SJCRH30 (cell line): Measurements from ENCODE around the gene DNAJC7. TPM values are rescaled to one million over a fixed set of nuclear protein-coding genes. Genes with fewer than 3 reads are reported as not detected.
"Not testable (repeated sequence)": the region's sequence is repeated elsewhere in the genome, so short reads cannot be mapped to it uniquely, and the experiment has no call there.

ENCODE experiments used
- DNase-seq, 2 experiments: peaks; one replicate each; pipeline ENCODE4 v3.0.0-alpha.2; 2015 to 2020
- H3K27ac ChIP-seq: fragments of 250-450 bp; sonication (Bioruptor Pico); 2 replicates; pipeline ENCODE4 v1.5.1; 2020; ENCODE audit warnings: mild to moderate bottlenecking, moderate library complexity
- H3K27me3 ChIP-seq: fragments of 250-450 bp; sonication (Bioruptor Pico); 2 replicates; pipeline ENCODE4 v1.5.1; 2020; ENCODE audit warnings: mild to moderate bottlenecking, moderate library complexity
- H3K36me3 ChIP-seq: fragments of 250-450 bp; sonication (Bioruptor Pico); 2 replicates; pipeline ENCODE4 v1.5.1; 2020; ENCODE audit warnings: mild to moderate bottlenecking, moderate library complexity
- H3K4me1 ChIP-seq: fragments of 250-450 bp; sonication (Bioruptor Pico); 2 replicates; pipeline ENCODE4 v1.5.1; 2020; ENCODE audit warnings: mild to moderate bottlenecking, moderate library complexity
- H3K4me3 ChIP-seq: fragments of 250-450 bp; sonication (Bioruptor Pico); 2 replicates; pipeline ENCODE4 v1.5.1; 2020; ENCODE audit warnings: mild to moderate bottlenecking, moderate library complexity
- H3K9me3 ChIP-seq: fragments of 250-450 bp; sonication (Bioruptor Pico); replicated peaks from 2 replicates; pipeline ENCODE4 v1.5.1; 2020; ENCODE audit warnings: mild to moderate bottlenecking, moderate library complexity
- total RNA-seq: library from RNA; depleted of rRNA; stranded (reverse); fragments of >200 nt; shearing (Covaris generic); gene quantifications from 2 replicates; pipeline ENCODE4 v1.2.3, GENCODE V29; 2014

The DNAJC7 gene
- total RNA-seq, 1 experiment from 2014 or later = 103 TPM

- no peak overlapping the region for H3K4me3 ChIP-seq
- H3K36me3 ChIP-seq = no peaks in the 10 kb centered on the region
- H3K4me1 ChIP-seq = no peaks in the 10 kb centered on the region
- H3K27ac ChIP-seq = no peak overlapping the region
- H3K9me3 ChIP-seq = no peaks in the 10 kb centered on the region
- no peak for DNase-seq
- no peaks in the 10 kb centered on the region for H3K27me3 ChIP-seq
Observed at GRCh38 chr17:41944943-41945342, 72.3 kb downstream of the DNAJC7 start.

- no peak overlapping the region for H3K4me3 ChIP-seq
- H3K36me3 ChIP-seq = no peaks in the 10 kb centered on the region
- H3K27ac ChIP-seq = no peak overlapping the region
- H3K4me1 ChIP-seq = no peaks in the 10 kb centered on the region
- DNase-seq = no peak
- H3K27me3 ChIP-seq = no peaks in the 10 kb centered on the region
- no peaks in the 10 kb centered on the region for H3K9me3 ChIP-seq
Observed at GRCh38 chr17:41943492-41943891, 73.7 kb downstream of the DNAJC7 start.

GRCh38 chr17:41942626-41943373 lies 74.4 kb downstream of the DNAJC7 start:
- H3K9me3 ChIP-seq = no peaks in the 10 kb centered on the region
- H3K27me3 ChIP-seq = no peaks in the 10 kb centered on the region
- no peaks in the 10 kb centered on the region for H3K36me3 ChIP-seq
- no peak overlapping the region for H3K4me3 ChIP-seq
- no peaks in the 10 kb centered on the region for H3K4me1 ChIP-seq
- no peak overlapping the region for H3K27ac ChIP-seq
- DNase-seq = no peak

- H3K4me1 ChIP-seq = no peaks in the 10 kb centered on the region
- no peak for DNase-seq
- no peak overlapping the region for H3K4me3 ChIP-seq
- no peaks in the 10 kb centered on the region for H3K27me3 ChIP-seq
- H3K9me3 ChIP-seq = no peaks in the 10 kb centered on the region
- no peak overlapping the region for H3K27ac ChIP-seq
- no peaks in the 10 kb centered on the region for H3K36me3 ChIP-seq
Observed at GRCh38 chr17:41941168-41941567, 76.1 kb downstream of the DNAJC7 start.

GRCh38 chr17:41939693-41940090 lies 77.5 kb downstream of the DNAJC7 start:
- Histone ChIP-seq H3K27ac (no peak overlapping the region), H3K27me3 (no peaks in the 10 kb centered on the region), H3K4me1 (no peaks in the 10 kb centered on the region), H3K4me3 (no peak overlapping the region), H3K36me3 (no peaks in the 10 kb centered on the region), H3K9me3 (no peaks in the 10 kb centered on the region)
- DNase-seq = no peak

- DNase-seq = no peak
- Histone ChIP-seq H3K9me3 (no peaks in the 10 kb centered on the region), H3K4me1 (no peaks in the 10 kb centered on the region), H3K4me3 (no peak overlapping the region), H3K36me3 (no peaks in the 10 kb centered on the region), H3K27ac (no peak overlapping the region), H3K27me3 (no peaks in the 10 kb centered on the region)
Observed at GRCh38 chr17:41939044-41939692, 78.1 kb downstream of the DNAJC7 start.

- no peaks in the 10 kb centered on the region for H3K36me3 ChIP-seq
- no peak overlapping the region for H3K27ac ChIP-seq
- H3K9me3 ChIP-seq = no peaks in the 10 kb centered on the region
- DNase-seq = no peak
- H3K4me3 ChIP-seq = no peak overlapping the region
- H3K27me3 ChIP-seq = no peaks in the 10 kb centered on the region
- no peaks in the 10 kb centered on the region for H3K4me1 ChIP-seq
Observed at GRCh38 chr17:41937970-41938954, 79.0 kb downstream of the DNAJC7 start.

- H3K4me1 ChIP-seq = no peaks in the 10 kb centered on the region
- no peaks in the 10 kb centered on the region for H3K9me3 ChIP-seq
- no peak overlapping the region for H3K27ac ChIP-seq
- H3K36me3 ChIP-seq = no peaks in the 10 kb centered on the region
- DNase-seq = no peak
- H3K27me3 ChIP-seq = no peaks in the 10 kb centered on the region
- H3K4me3 ChIP-seq = no peak overlapping the region
Observed at GRCh38 chr17:41935641-41936040, 81.6 kb downstream of the DNAJC7 start.

GRCh38 chr17:41932816-41933389 lies 84.3 kb downstream of the DNAJC7 start:
- no peaks in the 10 kb centered on the region for H3K9me3 ChIP-seq
- no peaks in the 10 kb centered on the region for H3K4me1 ChIP-seq
- H3K4me3 ChIP-seq = no peak overlapping the region
- no peaks in the 10 kb centered on the region for H3K27me3 ChIP-seq
- H3K36me3 ChIP-seq = no peaks in the 10 kb centered on the region
- no peak for DNase-seq
- no peak overlapping the region for H3K27ac ChIP-seq

- DNase-seq, H3K27me3 ChIP-seq, H3K36me3 ChIP-seq, H3K4me3 ChIP-seq, H3K4me1 ChIP-seq, H3K27ac ChIP-seq, H3K9me3 ChIP-seq: not testable (repeated sequence)
Observed at GRCh38 chr17:41931715-41932114, 85.5 kb downstream of the DNAJC7 start.

- H3K4me3 ChIP-seq = peak overlapping the region; percentile 55
- not testable (repeated sequence) for H3K4me1 ChIP-seq, DNase-seq, H3K27ac ChIP-seq, H3K27me3 ChIP-seq, H3K9me3 ChIP-seq, H3K36me3 ChIP-seq
Observed at GRCh38 chr17:41930833-41931156, 86.4 kb downstream of the DNAJC7 start.

GRCh38 chr17:41930009-41930832 lies 87.0 kb downstream of the DNAJC7 start, which contains the start of gene ODAD4:
ODAD4 (plus strand) TSS chr17:41930617; CDS start chr17:41930724, 107 bp downstream.
- Histone ChIP-seq H3K4me1 (no peaks in the 10 kb centered on the region), H3K27ac (no peak within 1 kb of the TSS), H3K36me3 (no peaks in the 10 kb centered on the region), H3K9me3 (no peaks in the 10 kb centered on the region), H3K4me3 (peak within 1 kb of the TSS; percentile 55), H3K27me3 (no peaks in the 10 kb centered on the region)
- DNase-seq = peak; percentile 93

- H3K4me3 ChIP-seq = no peak overlapping the region
- no peaks in the 10 kb centered on the region for H3K9me3 ChIP-seq
- DNase-seq = no peak
- no peaks in the 10 kb centered on the region for H3K4me1 ChIP-seq
- no peaks in the 10 kb centered on the region for H3K36me3 ChIP-seq
- H3K27ac ChIP-seq = no peak overlapping the region
- no peaks in the 10 kb centered on the region for H3K27me3 ChIP-seq
Observed at GRCh38 chr17:41928693-41929251, 88.5 kb downstream of the DNAJC7 start.
